Measurements from ENCODE around the gene FAM200B.

FAM200B gene

DNA sequence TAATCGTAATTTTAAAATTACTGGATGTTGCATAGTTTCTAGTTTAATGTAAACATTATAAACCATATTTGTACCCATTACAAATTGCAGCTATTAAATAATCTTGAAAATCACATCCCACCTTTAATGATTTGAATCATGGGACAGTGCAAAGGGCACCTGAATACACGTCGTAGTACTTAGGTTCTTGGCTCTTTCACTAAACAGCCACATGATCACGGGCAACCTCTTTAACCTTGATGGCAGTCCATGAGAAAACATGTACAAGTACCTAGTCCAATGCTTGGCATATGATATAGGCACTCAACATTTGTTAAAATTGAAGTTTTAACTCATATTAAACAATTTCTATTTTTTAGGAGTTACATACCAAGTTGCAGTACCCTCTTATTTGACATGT is 14.6 kb upstream of the FAM200B start:
- H3K4me2 ChIP-seq (ENCODE audit: low read length) = no peak overlapping the region

DNA sequence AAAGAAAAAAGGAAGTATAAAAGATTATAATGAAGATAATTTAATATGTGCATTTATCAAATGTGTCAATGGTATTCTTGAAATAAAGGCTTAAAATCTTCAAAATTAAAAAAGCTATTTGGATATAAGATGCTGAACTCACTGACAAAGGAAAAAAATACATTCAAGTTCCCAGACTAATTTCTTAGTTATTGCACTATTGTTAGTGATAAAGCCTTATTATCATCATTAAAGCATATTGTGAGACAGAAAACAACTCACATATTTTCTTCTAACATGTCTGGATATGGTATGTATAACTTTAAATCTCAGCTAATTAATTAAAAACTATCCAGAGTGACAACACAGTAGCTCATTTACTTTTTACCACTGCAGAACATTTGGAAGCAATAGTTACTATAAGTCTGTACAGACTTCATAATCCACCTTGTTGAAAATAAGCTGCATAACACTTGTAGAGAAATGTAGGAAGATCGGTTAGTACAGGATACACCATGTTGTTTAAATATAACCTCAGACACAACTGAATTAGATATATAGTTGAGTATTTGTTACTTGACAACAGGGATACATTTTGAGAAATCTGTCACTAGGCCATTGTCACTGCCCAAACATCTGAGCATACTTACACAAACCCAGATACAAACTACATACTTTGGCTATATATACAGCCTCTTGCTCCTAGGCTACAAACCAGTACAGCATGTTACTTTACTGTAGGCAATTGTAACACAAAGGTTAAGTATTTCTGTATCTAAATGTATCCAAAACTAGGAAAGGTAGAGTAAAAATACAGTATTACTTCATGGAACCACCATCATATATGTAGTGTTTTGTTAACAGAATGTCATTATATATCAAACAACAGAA is 12.8 kb upstream of the FAM200B start:
- Histone ChIP-seq H4K20me1 (ENCODE audit: control insufficient read depth, insufficient read depth, low read depth, low read length) (no peaks in the 10 kb centered on the region), H3K4me3 (ENCODE audit: low read length) (no peak overlapping the region), H3K4me2 (ENCODE audit: low read length) (no peak overlapping the region), H3K9me3 (ENCODE audit: control insufficient read depth, insufficient read depth, low read length) (no peaks in the 10 kb centered on the region), H3K9me2 (replicated peaks; ENCODE audit: control insufficient read depth, low read length) (no peaks in the 10 kb centered on the region), H3K4me1 (ENCODE audit: control insufficient read depth, low read length) (peaks cover 65% of the 10 kb centered on the region), H3K27ac (ENCODE audit: low read depth, low read length) (no peak overlapping the region), H3F3A (ENCODE audit: control insufficient read depth, insufficient read depth) (0 out of 2 replicates have a peak, but pooled peaks cover 5% of the 10 kb centered on the region), H3K36me3 (ENCODE audit: control insufficient read depth, low read length) (peaks cover 70% of the 10 kb centered on the region), H3K27me3 (ENCODE audit: control insufficient read depth, low read length) (no peaks in the 10 kb centered on the region), H3K79me2 (ENCODE audit: control insufficient read depth, low read length) (peaks cover 61% of the 10 kb centered on the region)
- TF ChIP-seq EZH2phosphoT487 (IDR thresholded peaks at IDR 0.05; ENCODE audit: borderline replicate concordance, low read length) (no peak), CTCF (IDR thresholded peaks at IDR 0.05; ENCODE audit: low read depth, low read length, poor library complexity, severe bottlenecking) (no peak)

More for the DNA sequence above, 14.6 kb upstream of the FAM200B start:
- no peaks in the 10 kb centered on the region for H3K9me3 ChIP-seq (ENCODE audit: control insufficient read depth, insufficient read depth, low read length)
- TF ChIP-seq EZH2phosphoT487 (IDR thresholded peaks at IDR 0.05; ENCODE audit: borderline replicate concordance, low read length) = no peak
- TF ChIP-seq CTCF (IDR thresholded peaks at IDR 0.05; ENCODE audit: low read depth, low read length, poor library complexity, severe bottlenecking) = no peak
- no peaks in the 10 kb centered on the region for H3K9me2 ChIP-seq (replicated peaks; ENCODE audit: control insufficient read depth, low read length)
- H3K4me1 ChIP-seq (ENCODE audit: control insufficient read depth, low read length) = peaks cover 55% of the 10 kb centered on the region
- no peaks in the 10 kb centered on the region for H3K27me3 ChIP-seq (ENCODE audit: control insufficient read depth, low read length)
- no peak overlapping the region for H3K27ac ChIP-seq (ENCODE audit: low read depth, low read length)
- peaks cover 61% of the 10 kb centered on the region for H3K36me3 ChIP-seq (ENCODE audit: control insufficient read depth, low read length)
- H3K79me2 ChIP-seq (ENCODE audit: control insufficient read depth, low read length) = peaks cover 45% of the 10 kb centered on the region
- H4K20me1 ChIP-seq (ENCODE audit: control insufficient read depth, insufficient read depth, low read depth, low read length) = no peaks in the 10 kb centered on the region
- H3F3A ChIP-seq (ENCODE audit: control insufficient read depth, insufficient read depth) = 0 out of 2 replicates have a peak, but pooled peaks cover 10% of the 10 kb centered on the region
- H3K4me3 ChIP-seq (ENCODE audit: low read length) = no peak overlapping the region

DNA sequence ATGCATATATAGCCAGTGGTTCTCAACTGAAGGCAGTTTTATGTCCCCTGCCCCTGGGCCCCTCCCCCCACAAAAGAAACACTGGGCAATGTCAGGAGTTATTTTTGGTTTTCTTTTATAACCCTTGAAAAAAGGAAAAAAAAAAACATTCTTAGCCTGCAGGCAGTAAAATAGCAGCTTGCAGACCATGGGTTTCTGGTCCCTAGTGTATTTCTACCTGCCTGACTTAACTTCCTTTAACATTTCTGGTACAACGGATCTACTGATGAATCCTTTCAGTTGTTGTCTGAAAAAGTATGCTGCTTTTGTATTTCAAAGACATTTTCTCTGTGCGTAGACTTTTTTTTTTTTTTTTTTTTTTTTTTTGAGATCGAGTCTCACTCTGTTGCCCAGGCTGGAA is 11.1 kb upstream of the FAM200B start:
- H3K27me3 ChIP-seq (ENCODE audit: control insufficient read depth, low read length) = no peaks in the 10 kb centered on the region
- H3K79me2 ChIP-seq (ENCODE audit: control insufficient read depth, low read length) = peaks cover 70% of the 10 kb centered on the region
- H4K20me1 ChIP-seq (ENCODE audit: control insufficient read depth, insufficient read depth, low read depth, low read length) = no peaks in the 10 kb centered on the region
- peaks cover 69% of the 10 kb centered on the region for H3K36me3 ChIP-seq (ENCODE audit: control insufficient read depth, low read length)
- TF ChIP-seq CTCF (IDR thresholded peaks at IDR 0.05; ENCODE audit: low read depth, low read length, poor library complexity, severe bottlenecking) (no peak), EZH2phosphoT487 (IDR thresholded peaks at IDR 0.05; ENCODE audit: borderline replicate concordance, low read length) (no peak)
- no peak overlapping the region for H3K27ac ChIP-seq (ENCODE audit: low read depth, low read length)
- H3K4me3 ChIP-seq (ENCODE audit: low read length) = no peak overlapping the region
- H3K9me3 ChIP-seq (ENCODE audit: control insufficient read depth, insufficient read depth, low read length) = no peaks in the 10 kb centered on the region
- H3K9me2 ChIP-seq (replicated peaks; ENCODE audit: control insufficient read depth, low read length) = no peaks in the 10 kb centered on the region
- peaks cover 71% of the 10 kb centered on the region for H3K4me1 ChIP-seq (ENCODE audit: control insufficient read depth, low read length)
- peaks cover 16% of the 10 kb centered on the region for H3F3A ChIP-seq (ENCODE audit: control insufficient read depth, insufficient read depth)
- peak overlapping the region; percentile 26; the same call in 1 of the 2 replicates for H3K4me2 ChIP-seq (ENCODE audit: low read length)
